Aorta (tissue), 5 donors: ENCODE measurements around the gene OR56B1. TPM values are rescaled to one million over a fixed set of nuclear protein-coding genes. Genes with fewer than 3 reads are reported as not detected.

Source experiments
- ATAC-seq: fragments of 200-7000 bp; cut with Tn5 transposase; one replicate; pipeline ENCODE4 v1.9.1; 2022; ENCODE audit warnings: moderate library complexity; ENCODE audit not compliant: low FRiP score
- DNase-seq, 2 donors: peaks; one replicate each; pipeline ENCODE4 v3.0.0-alpha.2; 2020
- H3K27ac ChIP-seq, 2 donors: one replicate each; pipeline ENCODE4 v1.5.1; 2013; ENCODE audit warnings: low read length in 2 of 2, mild to moderate bottlenecking in 2 of 2, moderate library complexity in 2 of 2, control low read depth in 1 of 2, inconsistent platforms in 1 of 2, low read depth in 1 of 2
- H3K27me3 ChIP-seq, 2 donors: one replicate each; pipeline ENCODE4 v1.6.1; 2013; ENCODE audit warnings: control low read depth in 1 of 2, low read length in 1 of 2, mild to moderate bottlenecking in 1 of 2, moderate library complexity in 1 of 2; ENCODE audit not compliant: insufficient read depth in 2 of 2, control insufficient read depth in 1 of 2
- H3K36me3 ChIP-seq, 2 donors: one replicate each; pipeline ENCODE4 v1.6.1; 2013; ENCODE audit warnings: control low read depth in 1 of 2, low read length in 1 of 2, mild to moderate bottlenecking in 1 of 2; ENCODE audit not compliant: insufficient read depth in 2 of 2, control insufficient read depth in 1 of 2
- H3K4me1 ChIP-seq, 2 donors: one replicate each; pipeline ENCODE4 v1.6.1; 2013; ENCODE audit warnings: low read length in 2 of 2, control low read depth in 1 of 2, mild to moderate bottlenecking in 1 of 2, moderate library complexity in 1 of 2; ENCODE audit not compliant: insufficient read depth in 2 of 2, control insufficient read depth in 1 of 2
- H3K4me3 ChIP-seq, 2 donors: one replicate each; pipeline ENCODE4 v1.5.1; 2013; ENCODE audit warnings: low read length in 2 of 2, control low read depth in 1 of 2, mild to moderate bottlenecking in 1 of 2
- H3K9me3 ChIP-seq: one replicate; pipeline ENCODE4 v1.6.1; 2013; ENCODE audit warnings: mild to moderate bottlenecking, low read length; ENCODE audit not compliant: control insufficient read depth
- WGBS, 2 donors: extraction: QIAGEN DNeasy Blood & Tissue Kit; methylation state at CpG; one replicate each; pipeline ENCODE4 v1.1.7; 2013; 5-methylcytosine and 5-hydroxymethylcytosine counted together
- intact Hi-C, 2 donors: fragments of 100-400 bp; cut with DNase I; formaldehyde crosslinking; loops; one replicate each; pipeline versions ENCODE4 v1.14.2 to v1.15.0; 2022
- polyA plus RNA-seq, 2 donors: library from polyadenylated mRNA; stranded (reverse); fragments of 200-250 nt; gene quantifications; one replicate each; pipeline ENCODE4 v1.2.3, GENCODE V29; 2013
- total RNA-seq, 2 donors: library from RNA; stranded (reverse); fragmentation: NEBNext Ultra II Directional; extraction: Animal tissue kit (Norgen Biotek cat#: 25700); gene quantifications; one replicate each; pipeline ENCODE4 v1.2.1, GENCODE V29; 2021
- donor health status: healthy with polysubstance abuse.
- donor health status: Bipolar disorder and iron deficiency.
- donor health status: DM: no; HTN: no; CAD: no.
- donor health status: DM: no; HTN: no; CAD: no.
- donor health status: DM: yes; HTN: yes; CAD: no.

The OR56B1 gene
- total and polyA plus RNA-seq, 4 donors, result 0.24 to 0.26 TPM; not detected in 2

DNA sequence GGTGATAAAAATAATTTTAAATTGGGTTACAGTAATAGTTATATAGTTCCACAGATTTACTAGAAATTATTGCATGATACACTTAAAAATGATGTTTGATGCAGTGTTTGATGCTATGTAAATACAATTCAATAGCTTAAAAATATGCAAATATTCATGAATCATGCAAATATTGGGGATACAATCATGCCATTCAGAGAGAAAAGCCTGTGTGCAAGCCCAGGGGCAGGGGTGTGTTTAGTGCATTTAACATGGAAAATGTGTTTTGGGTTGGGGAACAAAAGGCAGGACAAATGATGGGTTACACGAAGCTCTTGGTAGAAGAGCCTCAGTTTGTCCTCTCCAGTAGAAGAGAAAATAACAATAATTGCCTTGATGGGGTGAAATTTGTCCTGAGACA lies 40.7 kb upstream of the OR56B1 start:
- no peaks in the 10 kb centered on the region for H3K9me3 ChIP-seq
- ATAC-seq (no peak), DNase-seq (no peak)
- H3K4me3 ChIP-seq, result no peak overlapping the region
- no peaks in the 10 kb centered on the region for H3K27me3 ChIP-seq
- H3K36me3 ChIP-seq, result peaks cover 6 to 17% of the 10 kb centered on the region in 2 donors
- WGBS, 2 donors, result 92 to 94% methylated on average over 1 of the region's 1 CpG
- no peak overlapping the region for H3K27ac ChIP-seq
- no peaks in the 10 kb centered on the region for H3K4me1 ChIP-seq
- intact Hi-C loops, result no loop called here

DNA sequence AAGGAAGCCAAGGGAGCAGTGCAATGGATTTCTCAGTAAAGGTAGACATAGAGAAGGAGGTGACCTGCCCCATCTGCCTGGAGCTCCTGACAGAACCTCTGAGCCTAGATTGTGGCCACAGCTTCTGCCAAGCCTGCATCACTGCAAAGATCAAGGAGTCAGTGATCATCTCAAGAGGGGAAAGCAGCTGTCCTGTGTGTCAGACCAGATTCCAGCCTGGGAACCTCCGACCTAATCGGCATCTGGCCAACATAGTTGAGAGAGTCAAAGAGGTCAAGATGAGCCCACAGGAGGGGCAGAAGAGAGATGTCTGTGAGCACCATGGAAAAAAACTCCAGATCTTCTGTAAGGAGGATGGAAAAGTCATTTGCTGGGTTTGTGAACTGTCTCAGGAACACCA lies 40.0 kb upstream of the OR56B1 start:
- no peak for ATAC-seq
- intact Hi-C loops, result no loop called here
- 67 to 74% methylated on average over 2 of the region's 2 CpGs for whole genome bisulfite sequencing, 2 donors

DNA sequence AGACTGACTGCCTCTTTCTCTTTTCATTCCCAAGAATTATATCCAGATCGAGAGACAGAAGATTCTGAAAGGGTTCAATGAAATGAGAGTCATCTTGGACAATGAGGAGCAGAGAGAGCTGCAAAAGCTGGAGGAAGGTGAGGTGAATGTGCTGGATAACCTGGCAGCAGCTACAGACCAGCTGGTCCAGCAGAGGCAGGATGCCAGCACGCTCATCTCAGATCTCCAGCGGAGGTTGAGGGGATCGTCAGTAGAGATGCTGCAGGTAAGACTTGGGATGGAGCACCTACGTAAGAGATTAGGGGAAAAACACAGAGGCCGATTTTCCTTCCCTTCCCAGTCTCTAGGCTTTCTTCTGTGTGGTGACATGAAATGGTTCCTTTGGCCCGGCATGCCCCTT lies 38.0 kb upstream of the OR56B1 start:
- no peaks in the 10 kb centered on the region for H3K4me1 ChIP-seq
- intact Hi-C loops, result no loop called here
- no peak overlapping the region for H3K4me3 ChIP-seq
- no peaks in the 10 kb centered on the region for H3K9me3 ChIP-seq
- no peak for ATAC-seq
- WGBS, 2 donors, result 92 to 97% methylated on average over 7 of the region's 7 CpGs
- no peak overlapping the region for H3K27ac ChIP-seq
- no peaks in the 10 kb centered on the region for H3K27me3 ChIP-seq
- H3K36me3 ChIP-seq, result peaks cover 6 to 17% of the 10 kb centered on the region in 2 donors
- no peak for DNase-seq

More for the DNA sequence above, 40.0 kb upstream of the OR56B1 start:
- Histone ChIP-seq H3K27ac (no peak overlapping the region), H3K27me3 (no peaks in the 10 kb centered on the region), H3K4me1 (no peaks in the 10 kb centered on the region), H3K4me3 (no peak overlapping the region), H3K9me3 (no peaks in the 10 kb centered on the region), H3K36me3 (peaks cover 6 to 17% of the 10 kb centered on the region in 2 donors)
- DNase-seq, result no peak

DNA sequence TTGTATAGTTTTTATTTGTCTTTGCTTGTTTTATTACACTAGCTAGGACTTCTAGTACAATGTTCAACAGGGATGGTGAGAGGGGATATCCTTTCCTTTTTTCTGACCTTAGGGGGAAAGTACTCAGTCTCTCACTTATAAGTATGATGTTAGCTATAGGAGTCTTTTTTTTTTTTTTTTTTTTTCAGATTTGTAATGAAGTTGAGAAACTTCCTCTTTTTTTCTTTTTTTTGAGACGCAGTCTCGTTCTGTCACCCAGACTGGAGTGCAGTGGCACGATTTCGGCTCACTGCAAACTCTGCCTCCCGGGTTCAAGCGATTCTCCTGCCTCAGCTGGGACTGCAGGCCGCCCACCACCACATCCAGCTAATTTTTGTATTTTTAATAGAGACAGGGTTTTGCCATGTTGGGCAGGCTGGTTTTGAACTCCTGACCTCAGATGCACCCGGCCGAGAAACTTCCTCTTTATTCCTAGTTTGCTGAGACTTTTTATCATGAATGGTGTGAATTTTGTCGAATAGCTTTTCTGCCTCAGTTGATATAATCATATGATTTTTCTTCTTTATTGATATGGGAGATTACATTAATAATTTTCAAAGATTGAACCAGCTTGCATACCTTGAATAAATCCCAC lies 35.7 kb upstream of the OR56B1 start:
- Histone ChIP-seq H3K4me3 (no peak overlapping the region), H3K36me3 (peaks cover 3 to 17% of the 10 kb centered on the region in 2 donors), H3K9me3 (no peaks in the 10 kb centered on the region), H3K4me1 (no peaks in the 10 kb centered on the region), H3K27ac (no peak overlapping the region), H3K27me3 (no peaks in the 10 kb centered on the region)
- WGBS, 2 donors, result 87 to 94% methylated on average over 10 of the region's 10 CpGs
- intact Hi-C loops, result no loop called here
- ATAC-seq (no peak), DNase-seq (no peak)

DNA sequence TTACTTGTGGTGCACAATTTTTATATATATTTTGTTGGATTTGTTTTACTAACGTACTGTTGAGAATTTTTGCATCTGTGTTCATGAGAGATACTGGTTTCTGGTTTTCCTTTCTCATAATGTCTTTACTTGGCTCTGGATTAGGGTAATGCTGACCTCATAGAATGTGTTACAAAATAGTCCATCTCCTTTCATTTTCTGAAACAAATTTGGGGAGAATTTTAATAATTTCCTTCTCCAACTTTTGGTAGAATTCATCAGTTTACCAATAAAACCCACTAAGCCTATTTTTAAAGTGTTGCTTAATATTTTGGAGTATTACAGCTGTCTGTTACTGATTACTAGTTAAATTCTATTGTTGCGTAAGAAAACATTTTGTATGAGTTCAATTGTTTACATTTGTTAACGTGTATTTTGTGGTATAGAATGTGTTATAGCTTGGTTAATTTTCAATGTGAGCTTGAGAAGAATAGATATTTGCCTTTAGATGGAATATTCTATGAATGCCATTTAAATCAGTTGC lies 35.1 kb upstream of the OR56B1 start:
- Histone ChIP-seq H3K9me3 (no peaks in the 10 kb centered on the region), H3K27me3 (no peaks in the 10 kb centered on the region), H3K4me1 (no peaks in the 10 kb centered on the region), H3K36me3 (peaks cover 3 to 15% of the 10 kb centered on the region in 2 donors), H3K27ac (no peak overlapping the region), H3K4me3 (no peak overlapping the region)
- ATAC-seq, result no peak
- no peak for DNase-seq
- intact Hi-C loops, result no loop called here
- 53 to 66% methylated on average over 3 of the region's 3 CpGs for WGBS, 2 donors

DNA sequence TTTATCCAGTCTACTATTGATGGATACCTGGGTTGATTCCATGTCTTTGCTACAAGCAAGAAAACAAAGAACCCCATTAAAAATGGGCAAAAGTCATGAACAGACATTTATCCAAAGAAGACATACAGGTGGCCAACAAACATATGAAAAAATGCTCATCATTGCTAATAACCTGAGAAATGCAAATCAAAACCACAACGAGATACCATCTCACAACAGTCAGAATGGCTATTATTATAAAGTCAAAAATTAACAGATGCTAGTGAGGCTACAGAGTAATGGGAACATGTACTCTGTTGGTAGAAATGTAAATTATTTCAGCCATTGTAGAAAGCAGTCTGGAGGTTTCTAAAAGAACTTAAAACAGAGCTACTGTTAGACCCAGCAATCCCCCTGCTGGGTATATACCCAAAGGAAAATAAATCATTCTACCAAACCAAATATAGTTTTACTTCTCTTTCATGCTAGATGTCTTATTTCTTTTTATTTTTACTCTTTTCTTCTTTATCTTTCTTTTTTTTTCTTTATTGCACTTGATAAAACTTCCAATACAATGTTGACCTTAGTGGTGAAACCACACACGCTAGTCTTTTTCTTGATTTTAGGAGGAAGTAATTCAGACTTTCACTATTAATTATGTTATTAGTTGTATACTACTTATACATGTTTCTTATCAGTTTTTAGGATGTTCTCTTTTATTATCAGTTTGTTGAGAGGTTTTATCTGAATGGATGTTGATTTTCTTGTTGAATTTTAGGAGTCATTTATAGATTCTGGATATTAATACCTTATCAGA lies 32.3 kb upstream of the OR56B1 start:
- Histone ChIP-seq H3K27me3 (no peaks in the 10 kb centered on the region), H3K9me3 (no peaks in the 10 kb centered on the region), H3K4me3 (no peak overlapping the region), H3K27ac (no peak overlapping the region), H3K4me1 (no peaks in the 10 kb centered on the region), H3K36me3 (peaks cover 2% of the 10 kb centered on the region in 2 donors)
- intact Hi-C loops, result no loop called here
- 94% methylated on average over 2 of the region's 2 CpGs for WGBS, 2 donors
- ATAC-seq, result no peak
- no peak for DNase-seq

DNA sequence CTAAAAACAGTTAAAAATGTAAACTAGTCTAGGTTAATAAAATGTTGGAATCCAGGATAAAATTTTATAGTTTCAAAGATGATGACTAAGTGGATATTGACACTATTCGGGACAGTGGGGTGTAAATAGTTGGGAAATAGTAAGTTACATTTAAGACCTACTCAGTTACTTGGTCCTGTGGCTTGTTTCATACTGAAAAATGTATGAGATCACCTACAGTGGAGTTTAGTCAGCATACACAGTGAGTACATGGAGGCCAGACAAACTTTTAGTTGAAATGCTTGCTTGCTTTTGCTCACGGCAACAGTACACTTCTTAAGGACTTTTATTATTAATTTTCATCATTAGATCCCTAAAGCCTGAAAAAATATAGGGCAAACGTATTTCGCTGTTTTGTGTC lies 30.6 kb upstream of the OR56B1 start:
- ATAC-seq, result no peak
- WGBS, 2 donors, result 94 to 95% methylated on average over 4 of the region's 4 CpGs
- peaks cover 2% of the 10 kb centered on the region in 2 donors for H3K36me3 ChIP-seq
- no peaks in the 10 kb centered on the region for H3K4me1 ChIP-seq
- no peak for DNase-seq
- H3K27ac ChIP-seq, result no peak overlapping the region
- no peaks in the 10 kb centered on the region for H3K9me3 ChIP-seq
- intact Hi-C loops, result no loop called here
- H3K27me3 ChIP-seq, result no peaks in the 10 kb centered on the region
- H3K4me3 ChIP-seq, result no peak overlapping the region

DNA sequence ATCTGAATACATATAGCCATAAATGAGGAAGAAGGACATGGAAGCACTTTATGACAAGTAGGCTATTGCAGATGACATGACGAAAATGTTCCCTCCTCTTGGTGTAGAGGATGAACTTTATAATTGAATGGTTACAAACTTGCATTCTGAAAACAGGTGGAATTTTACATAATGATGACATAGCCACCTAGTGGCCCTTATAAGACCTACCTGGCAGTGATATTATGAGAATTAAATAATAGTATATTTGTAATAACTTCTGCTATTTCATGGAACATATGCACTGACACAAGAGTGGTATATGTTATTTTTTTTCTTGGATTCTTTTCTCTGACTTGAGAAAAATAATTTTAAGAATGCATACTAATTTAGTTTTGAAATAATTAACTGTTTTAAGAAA lies 23.7 kb upstream of the OR56B1 start:
- ATAC-seq (no peak), DNase-seq (no peak)
- H3K4me3 ChIP-seq, result no peak overlapping the region
- H3K27me3 ChIP-seq, result no peaks in the 10 kb centered on the region
- no peaks in the 10 kb centered on the region for H3K4me1 ChIP-seq
- no peaks in the 10 kb centered on the region for H3K9me3 ChIP-seq
- no peak overlapping the region for H3K27ac ChIP-seq
- H3K36me3 ChIP-seq, result peaks cover 2% of the 10 kb centered on the region in 2 donors
- WGBS, 2 donors, result 81 to 83% methylated on average over 1 of the region's 1 CpG
- intact Hi-C loops, result no loop called here

DNA sequence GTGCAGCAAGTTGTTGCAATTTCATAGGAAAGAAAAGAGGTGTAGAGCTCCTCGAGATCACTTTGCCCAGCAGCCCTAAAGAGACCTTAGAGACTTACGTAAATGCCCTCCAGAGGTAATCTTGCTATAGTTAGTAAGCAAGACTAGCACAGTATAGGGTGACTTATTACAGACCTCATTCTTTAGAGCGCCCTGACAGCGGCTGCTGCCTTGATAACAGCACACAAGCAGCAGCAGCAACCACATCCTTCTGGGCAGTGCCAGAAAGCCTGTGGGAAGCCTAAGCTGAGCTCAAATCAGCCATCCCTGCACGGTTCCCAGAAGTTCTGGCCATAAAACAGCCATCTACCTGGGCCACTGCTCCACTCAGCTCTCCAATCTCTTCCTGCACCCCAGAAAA lies 22.6 kb upstream of the OR56B1 start:
- no peak overlapping the region for H3K27ac ChIP-seq
- intact Hi-C loops, result no loop called here
- DNase-seq (no peak), ATAC-seq (no peak)
- H3K9me3 ChIP-seq, result no peaks in the 10 kb centered on the region
- no peaks in the 10 kb centered on the region for H3K27me3 ChIP-seq
- H3K4me1 ChIP-seq, result no peaks in the 10 kb centered on the region
- no peak overlapping the region for H3K4me3 ChIP-seq
- 46 to 52% methylated on average over 5 of the region's 5 CpGs for WGBS, 2 donors
- no peaks in the 10 kb centered on the region for H3K36me3 ChIP-seq
